T-helper 17 cell (primary cell): ENCODE measurements around the gene ZFYVE26. TPM values are rescaled to one million over a fixed set of nuclear protein-coding genes. Genes with fewer than 3 reads are reported as not detected.

Experiments used
- ATAC-seq: fragments of 150-1000 bp; cut with Tn5 transposase; 2 replicates; pipeline ENCODE4 v1.10.0; 2021; ENCODE audit warnings: mild to moderate bottlenecking, moderate library complexity
- DNase-seq, 3 donors: peaks; one replicate each; pipeline versions ENCODE4 v3.0.0 to v3.0.0-alpha.2; 2020 to 2021
- H3K9me3 ChIP-seq: one replicate; pipeline ENCODE4 v1.7.0; 2013; ENCODE audit warnings: low read length, mild to moderate bottlenecking; ENCODE audit not compliant: control insufficient read depth, poor library complexity, severe bottlenecking
- H3K27ac Mint-ChIP-seq: one replicate; pipeline ENCODE4 v1.8.0; 2022; ENCODE audit warnings: mild to moderate bottlenecking, moderate library complexity, mixed read lengths
- H3K27me3 Mint-ChIP-seq: one replicate; pipeline ENCODE4 v1.8.0; 2022; ENCODE audit warnings: mixed read lengths
- H3K36me3 Mint-ChIP-seq: one replicate; pipeline ENCODE4 v1.8.0; 2022; ENCODE audit warnings: low read depth, mixed read lengths
- H3K4me1 Mint-ChIP-seq: one replicate; pipeline ENCODE4 v1.8.0; 2022; ENCODE audit warnings: mild to moderate bottlenecking, mixed read lengths
- H3K4me3 Mint-ChIP-seq: one replicate; pipeline ENCODE4 v1.8.0; 2022; ENCODE audit warnings: mild to moderate bottlenecking, moderate library complexity, mixed read lengths
- total RNA-seq, 4 donors: library from RNA in 2 of 4; stranded (reverse) in 2 of 4; gene quantifications; one replicate each; pipeline ENCODE4 v1.2.3 and lab custom pipeline; 2022 to 2026

The ZFYVE26 gene
- total RNA-seq, 2 donors from 2014 or later = 25.0 to 29.9 TPM

DNA sequence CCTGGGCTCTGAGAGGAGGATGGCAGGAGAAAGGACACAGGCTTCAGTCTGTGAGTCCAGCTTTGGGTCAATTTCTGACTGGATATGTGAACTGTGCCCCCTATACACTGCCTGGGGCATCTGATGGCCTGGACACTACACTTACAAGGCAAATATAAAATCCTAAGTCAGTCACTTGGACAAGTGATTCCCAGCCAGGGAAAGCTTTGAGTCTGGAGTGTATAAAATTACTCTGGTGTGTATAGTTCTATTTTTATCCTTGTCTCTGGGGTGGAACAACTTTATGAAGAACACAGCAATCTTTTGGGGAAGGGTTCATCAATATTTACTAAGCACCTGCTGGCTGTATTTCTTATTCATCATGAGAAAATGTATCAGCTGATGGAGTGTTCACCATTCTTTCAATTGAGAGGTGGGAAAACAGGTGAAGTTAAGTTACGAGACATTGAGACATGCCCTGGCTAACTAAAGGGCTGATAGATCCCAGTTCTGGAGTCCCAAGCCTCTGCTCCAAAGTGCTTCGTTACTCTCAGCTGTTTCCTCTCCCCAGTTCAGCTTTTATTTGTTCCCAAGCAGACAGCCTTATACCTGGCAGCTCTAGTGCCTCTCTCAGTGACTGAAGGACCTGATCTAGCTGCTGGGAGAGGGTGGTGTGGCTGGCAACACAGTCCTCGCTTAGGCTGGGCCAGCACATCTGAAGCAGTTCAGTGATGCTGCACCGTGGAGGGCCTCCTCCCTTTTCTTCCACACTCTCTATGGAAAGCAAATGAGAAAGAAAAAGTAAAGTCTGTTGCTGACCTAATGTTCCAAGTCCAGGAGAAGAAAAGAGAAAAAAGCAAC is 30.9 kb downstream of the ZFYVE26 start:
- ATAC-seq (no peak), DNase-seq (no peak)
- peaks cover 25% of the 10 kb centered on the region for H3K36me3 Mint-ChIP-seq
- H3K4me1 Mint-ChIP-seq = peaks cover 2% of the 10 kb centered on the region
- no peaks in the 10 kb centered on the region for H3K27me3 Mint-ChIP-seq
- no peak overlapping the region for H3K4me3 Mint-ChIP-seq
- no peak overlapping the region for H3K27ac Mint-ChIP-seq
- no peaks in the 10 kb centered on the region for H3K9me3 ChIP-seq

DNA sequence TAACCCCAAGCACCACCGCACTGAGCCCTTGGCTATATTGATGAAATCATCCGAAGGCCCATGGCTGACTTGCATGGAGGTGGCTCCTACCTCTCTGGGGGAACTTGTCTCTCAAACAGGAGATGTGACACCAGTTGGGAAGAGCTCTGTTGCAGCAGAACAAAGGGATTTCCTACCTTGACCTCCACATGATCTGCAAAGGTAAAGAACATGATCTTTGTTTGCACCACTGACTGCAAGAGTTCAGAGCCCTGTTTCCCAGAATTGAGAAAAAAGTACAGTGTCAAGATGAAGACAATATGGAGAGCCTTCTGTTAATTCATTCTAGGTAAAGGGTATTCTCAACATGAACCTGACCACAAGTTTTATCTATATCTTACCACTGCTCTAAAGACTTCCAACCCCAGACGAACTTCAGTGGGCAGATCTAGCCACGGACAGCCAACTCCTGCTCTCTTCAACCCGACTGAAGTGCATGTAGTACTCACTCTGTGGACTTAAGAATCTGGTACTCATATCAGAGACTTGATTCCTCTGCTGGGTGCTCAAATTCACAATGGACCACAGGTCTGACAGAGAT is 32.1 kb downstream of the ZFYVE26 start:
- ATAC-seq (no peak), DNase-seq (no peak)
- Mint-ChIP-seq H3K27me3 (no peaks in the 10 kb centered on the region), H3K36me3 (peaks cover 21% of the 10 kb centered on the region), H3K4me1 (peaks cover 2% of the 10 kb centered on the region), H3K27ac (no peak overlapping the region), H3K4me3 (no peak overlapping the region)
- H3K9me3 ChIP-seq = no peaks in the 10 kb centered on the region

DNA sequence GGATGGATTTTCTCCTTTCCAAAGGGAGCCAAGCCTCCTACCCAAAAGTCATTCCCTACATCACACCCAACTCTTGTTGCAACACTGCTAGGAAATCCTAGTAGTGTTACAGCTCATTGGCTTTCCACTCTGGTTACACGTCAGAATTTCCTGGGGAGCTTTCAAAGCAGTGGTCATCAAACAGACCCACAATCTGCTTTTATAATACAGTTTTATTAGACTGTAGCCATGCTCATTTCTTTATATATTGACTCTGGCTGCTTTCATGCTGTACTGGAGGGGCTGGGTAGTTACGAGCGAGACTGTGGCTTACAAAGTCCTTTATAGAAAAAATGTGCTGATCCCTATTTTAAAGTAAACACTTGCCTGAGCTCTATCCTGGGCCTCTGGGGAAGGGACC is 34.3 kb downstream of the ZFYVE26 start:
- H3K27me3 Mint-ChIP-seq = no peaks in the 10 kb centered on the region
- ATAC-seq (no peak), DNase-seq (no peak)
- no peak overlapping the region for H3K4me3 Mint-ChIP-seq
- no peaks in the 10 kb centered on the region for H3K9me3 ChIP-seq
- H3K4me1 Mint-ChIP-seq = peaks cover 2% of the 10 kb centered on the region
- peaks cover 24% of the 10 kb centered on the region for H3K36me3 Mint-ChIP-seq
- H3K27ac Mint-ChIP-seq = no peak overlapping the region

DNA sequence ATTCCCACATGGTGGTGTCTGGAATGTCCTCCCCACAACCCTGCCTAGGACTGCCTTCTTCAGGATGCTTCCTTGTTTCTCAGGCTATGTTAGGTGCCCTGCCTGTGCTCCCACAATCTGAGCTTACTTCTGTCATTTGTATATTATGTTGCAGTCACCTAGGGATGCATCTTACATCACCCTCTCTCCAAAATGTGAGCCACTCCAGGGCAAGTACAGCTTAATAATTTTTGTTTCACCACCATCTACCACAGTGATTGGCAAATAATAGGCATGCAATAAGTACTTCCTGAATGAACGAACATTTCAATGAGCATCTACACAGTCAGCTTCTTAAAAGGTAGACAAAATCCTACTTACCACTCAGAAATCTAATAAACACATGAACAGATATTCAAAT is 37.6 kb downstream of the ZFYVE26 start:
- Mint-ChIP-seq H3K4me1 (no peaks in the 10 kb centered on the region), H3K27me3 (no peaks in the 10 kb centered on the region), H3K27ac (peak overlapping the region; percentile 14), H3K4me3 (no peak overlapping the region), H3K36me3 (peaks cover 20% of the 10 kb centered on the region)
- no peak for DNase-seq
- H3K9me3 ChIP-seq = no peaks in the 10 kb centered on the region
- no peak for ATAC-seq

DNA sequence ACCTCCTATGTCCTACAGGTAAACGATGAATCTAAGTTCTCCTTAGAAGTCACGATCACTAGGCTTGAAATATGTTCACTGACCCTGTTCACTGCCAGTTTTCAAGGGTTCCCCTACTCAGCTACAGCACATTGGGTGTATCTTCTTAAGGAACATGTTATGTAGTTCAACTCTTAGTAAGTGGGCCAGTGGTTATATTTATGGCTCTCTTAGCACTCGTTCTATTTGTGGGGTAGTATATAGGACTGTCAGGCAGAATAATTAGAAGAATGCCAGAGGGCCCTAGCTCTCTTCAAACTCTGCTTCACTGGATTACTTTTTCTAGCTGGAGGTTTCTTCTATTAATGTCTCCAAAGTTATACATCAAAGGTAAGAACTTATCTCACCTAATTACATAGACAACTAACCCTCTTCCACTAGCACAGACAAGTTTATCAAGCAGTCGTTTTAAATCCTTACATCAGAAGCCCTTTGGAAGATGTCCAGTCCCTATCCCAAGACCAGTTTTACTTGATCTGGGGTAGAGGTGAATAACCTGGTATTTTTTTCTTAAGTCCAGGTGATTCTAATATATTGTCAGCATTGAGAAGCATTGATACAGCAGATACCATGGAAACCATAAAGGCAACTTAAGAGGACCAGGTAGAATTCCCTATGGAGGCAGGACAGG is 39.6 kb downstream of the ZFYVE26 start:
- H3K4me3 Mint-ChIP-seq = no peak overlapping the region
- H3K27me3 Mint-ChIP-seq = no peaks in the 10 kb centered on the region
- DNase-seq (no peak), ATAC-seq (no peak)
- H3K9me3 ChIP-seq = no peaks in the 10 kb centered on the region
- peaks cover 22% of the 10 kb centered on the region for H3K36me3 Mint-ChIP-seq
- H3K4me1 Mint-ChIP-seq = no peaks in the 10 kb centered on the region
- no peak overlapping the region for H3K27ac Mint-ChIP-seq

DNA sequence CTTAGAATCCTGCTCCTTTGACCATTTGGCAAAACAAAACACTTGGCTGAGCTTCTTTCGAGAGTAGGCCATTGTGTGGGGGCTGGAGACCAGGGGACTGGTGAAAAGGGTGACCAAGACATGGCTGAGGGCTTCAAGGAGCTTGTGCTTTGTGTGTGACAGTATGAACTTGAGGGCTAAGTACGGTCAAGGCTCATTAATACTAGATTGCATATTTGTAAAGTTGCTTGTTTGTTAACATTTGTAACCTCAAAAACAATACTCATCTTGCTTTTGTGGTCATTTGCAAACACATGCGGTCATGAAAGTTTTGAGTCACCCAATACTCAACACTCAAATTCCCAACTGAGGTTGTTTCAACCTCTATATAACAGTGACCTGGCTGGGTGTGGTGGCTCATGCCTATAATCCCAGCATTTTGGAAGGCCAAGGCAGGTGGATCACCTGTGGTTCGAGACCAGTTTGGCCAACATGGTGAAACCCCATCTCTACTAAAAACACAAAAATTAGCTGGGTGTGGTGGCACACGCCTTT is 42.5 kb downstream of the ZFYVE26 start:
- Mint-ChIP-seq H3K4me3 (no peak overlapping the region), H3K27me3 (no peaks in the 10 kb centered on the region), H3K27ac (no peak overlapping the region), H3K36me3 (peaks cover 19% of the 10 kb centered on the region), H3K4me1 (no peaks in the 10 kb centered on the region)
- no peak for ATAC-seq
- no peak for DNase-seq
- no peaks in the 10 kb centered on the region for H3K9me3 ChIP-seq

DNA sequence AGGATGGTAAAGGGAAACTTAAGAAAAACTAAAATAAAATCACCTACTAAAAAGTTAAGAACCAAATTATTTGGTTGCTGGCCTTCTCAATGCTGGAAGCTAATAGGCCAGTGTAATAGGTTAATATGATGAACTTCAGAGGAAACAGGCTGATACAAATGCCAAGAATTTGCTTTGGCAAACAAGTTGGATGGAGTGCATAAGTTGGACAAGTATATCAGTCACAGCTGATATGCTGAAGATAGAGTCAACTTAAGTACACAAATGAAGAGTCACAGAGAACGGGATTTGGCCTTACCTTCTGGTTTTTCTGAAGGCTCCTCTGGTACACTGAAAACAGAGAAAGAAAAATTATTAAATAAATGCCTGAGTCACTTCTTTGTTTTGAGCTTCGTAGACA is 48.2 kb downstream of the ZFYVE26 start:
- Mint-ChIP-seq H3K27me3 (no peaks in the 10 kb centered on the region), H3K27ac (no peak overlapping the region), H3K4me1 (peaks cover 3% of the 10 kb centered on the region), H3K4me3 (no peak overlapping the region), H3K36me3 (peaks cover 21% of the 10 kb centered on the region)
- DNase-seq (no peak), ATAC-seq (no peak)
- no peaks in the 10 kb centered on the region for H3K9me3 ChIP-seq

DNA sequence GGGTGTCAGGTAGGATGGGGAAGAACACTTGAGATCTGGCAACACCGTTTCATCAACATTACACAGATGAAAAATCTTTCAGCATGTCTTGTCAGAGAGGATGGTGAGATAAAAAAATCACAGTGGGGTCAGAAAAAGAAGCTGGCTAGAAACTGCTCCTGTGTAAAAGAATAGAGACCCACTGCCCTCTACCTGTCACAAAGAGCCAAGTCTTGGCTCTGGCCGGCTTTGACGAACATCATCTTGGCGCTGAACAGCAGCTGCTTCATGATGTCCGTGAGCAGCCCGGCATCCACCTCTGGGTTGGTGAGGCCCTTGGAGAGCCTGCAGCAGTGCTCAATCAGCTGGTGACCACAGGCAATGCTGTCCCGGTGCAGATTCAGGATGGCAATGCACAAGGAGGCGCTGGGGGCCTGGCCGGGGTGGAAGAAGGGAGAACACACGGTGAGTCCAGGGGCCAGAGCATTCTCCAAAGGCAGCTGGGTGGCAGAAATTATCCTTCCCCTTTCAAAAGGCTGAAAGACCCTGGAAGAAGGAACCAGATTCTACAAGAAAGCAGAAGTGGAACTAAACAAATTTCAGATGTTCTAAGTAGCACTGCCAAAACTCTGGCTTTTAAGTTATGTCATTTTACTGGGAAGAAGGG is 50.2 kb downstream of the ZFYVE26 start:
- DNase-seq (no peak), ATAC-seq (peak; percentile 27)
- H3K27ac Mint-ChIP-seq = peak overlapping the region; percentile 61
- peaks cover 3% of the 10 kb centered on the region for H3K4me1 Mint-ChIP-seq
- no peaks in the 10 kb centered on the region for H3K9me3 ChIP-seq
- no peak overlapping the region for H3K4me3 Mint-ChIP-seq
- no peaks in the 10 kb centered on the region for H3K27me3 Mint-ChIP-seq
- peaks cover 14% of the 10 kb centered on the region for H3K36me3 Mint-ChIP-seq

DNA sequence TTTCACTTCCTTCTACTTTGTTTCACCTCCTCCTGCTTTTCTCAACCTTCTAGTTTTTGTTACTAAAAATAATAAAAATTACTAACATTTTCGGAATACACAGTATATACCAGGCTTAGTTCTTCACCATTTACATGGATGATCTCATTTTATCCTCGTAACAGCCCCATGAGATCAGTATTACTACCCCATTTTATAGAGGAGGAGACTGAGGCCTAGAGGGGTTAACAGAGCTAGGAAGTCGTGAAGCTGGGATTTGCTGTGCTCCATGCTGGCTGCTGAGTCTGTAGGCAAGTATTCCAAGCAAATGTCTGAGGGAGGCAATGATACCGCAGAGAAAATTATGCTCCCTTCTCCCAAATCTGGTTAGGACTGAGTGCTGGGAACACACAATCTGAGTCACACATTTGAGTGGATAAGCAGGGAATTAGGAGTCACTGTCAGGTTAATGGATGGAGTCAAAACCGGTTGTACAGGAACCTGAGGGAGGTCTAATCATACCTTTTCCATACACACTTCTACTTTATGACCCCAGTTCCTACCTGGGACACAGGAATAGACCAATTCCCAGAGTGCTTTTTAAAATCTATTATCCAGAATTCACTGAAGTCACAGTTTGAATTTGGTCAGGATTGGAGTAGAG is 51.1 kb downstream of the ZFYVE26 start:
- DNase-seq (no peak), ATAC-seq (no peak)
- Mint-ChIP-seq H3K27ac (peak overlapping the region; percentile 61), H3K4me3 (no peak overlapping the region), H3K27me3 (no peaks in the 10 kb centered on the region), H3K4me1 (peaks cover 3% of the 10 kb centered on the region), H3K36me3 (peaks cover 14% of the 10 kb centered on the region)
- no peaks in the 10 kb centered on the region for H3K9me3 ChIP-seq

DNA sequence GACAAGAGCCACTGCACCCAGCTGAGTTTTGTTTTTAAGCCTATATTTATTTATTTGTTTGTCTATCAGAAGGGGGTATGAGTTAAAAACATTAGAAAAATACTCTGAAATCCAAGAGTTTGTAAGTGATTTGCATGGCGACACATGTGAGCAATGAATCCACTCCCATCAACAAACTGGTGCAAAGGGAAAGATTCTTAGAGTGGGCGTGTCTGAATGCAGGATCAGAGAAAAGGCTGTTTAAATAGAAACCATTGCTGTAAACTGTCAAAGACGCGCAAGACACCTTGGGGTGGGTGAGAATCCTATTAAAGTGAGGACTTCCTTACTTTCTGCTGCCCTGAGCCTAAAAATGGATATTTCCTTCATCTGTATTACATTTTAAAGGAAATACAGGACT is 51.9 kb downstream of the ZFYVE26 start:
- DNase-seq = no peak
- no peak for ATAC-seq
- Mint-ChIP-seq H3K27me3 (no peaks in the 10 kb centered on the region), H3K36me3 (peaks cover 14% of the 10 kb centered on the region), H3K4me3 (no peak overlapping the region), H3K27ac (peak overlapping the region; percentile 61), H3K4me1 (peaks cover 3% of the 10 kb centered on the region)
- no peaks in the 10 kb centered on the region for H3K9me3 ChIP-seq

DNA sequence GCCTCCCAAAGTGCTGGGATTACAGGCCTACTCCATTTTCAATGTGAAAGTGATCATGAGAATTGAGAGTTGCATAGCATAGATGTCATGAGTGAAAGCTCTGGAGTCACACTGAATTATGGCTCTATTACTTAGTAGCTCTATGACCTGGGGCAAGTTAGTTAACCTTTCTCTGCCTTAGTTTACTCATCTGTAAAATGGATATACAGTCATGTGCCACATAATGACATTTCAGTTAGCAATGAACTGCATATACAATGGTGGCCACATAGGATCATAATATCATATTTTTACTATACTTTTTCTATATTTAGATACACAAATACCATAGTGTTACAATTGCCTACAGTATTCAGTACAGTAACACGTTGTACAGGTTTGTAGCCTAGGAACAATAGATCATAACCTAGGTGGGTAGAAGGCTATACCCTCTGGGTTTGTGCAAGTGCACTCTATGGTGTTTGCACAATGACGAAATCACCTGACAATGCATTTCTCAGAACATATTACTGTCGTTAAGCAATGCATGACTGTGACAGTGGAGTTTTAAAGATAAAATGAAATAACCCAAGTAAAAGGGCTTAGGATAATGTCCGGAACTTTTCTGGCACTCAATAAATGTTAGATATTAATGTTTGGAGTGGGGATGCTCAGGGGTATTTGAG is 53.1 kb downstream of the ZFYVE26 start:
- Mint-ChIP-seq H3K27me3 (no peaks in the 10 kb centered on the region), H3K4me1 (peaks cover 3% of the 10 kb centered on the region), H3K36me3 (peaks cover 14% of the 10 kb centered on the region), H3K4me3 (no peak overlapping the region), H3K27ac (no peak overlapping the region)
- no peaks in the 10 kb centered on the region for H3K9me3 ChIP-seq
- ATAC-seq = no peak
- no peak for DNase-seq

DNA sequence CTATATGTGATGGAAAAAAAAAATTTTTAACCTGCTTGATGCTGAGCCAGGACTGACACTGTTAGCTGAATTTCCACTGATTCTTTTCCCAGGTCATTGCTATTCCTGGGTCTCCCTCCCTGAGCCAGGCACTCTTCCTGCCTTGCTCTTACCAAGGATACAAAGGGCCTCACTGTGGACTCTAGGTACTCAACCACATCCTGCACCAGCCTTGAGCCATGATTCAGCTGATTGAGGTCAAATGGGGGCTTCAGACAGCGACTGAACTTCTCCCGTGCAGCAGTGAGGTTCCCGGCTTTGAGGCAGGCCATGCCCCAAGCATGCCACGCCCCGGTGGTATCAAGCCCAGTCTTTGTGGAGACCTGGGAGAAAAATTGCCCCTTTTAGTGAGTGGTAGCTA is 54.3 kb downstream of the ZFYVE26 start:
- ATAC-seq = no peak
- peaks cover 2% of the 10 kb centered on the region for H3K4me1 Mint-ChIP-seq
- no peak for DNase-seq
- peaks cover 9% of the 10 kb centered on the region for H3K36me3 Mint-ChIP-seq
- H3K9me3 ChIP-seq = no peaks in the 10 kb centered on the region
- no peaks in the 10 kb centered on the region for H3K27me3 Mint-ChIP-seq
- no peak overlapping the region for H3K4me3 Mint-ChIP-seq
- no peak overlapping the region for H3K27ac Mint-ChIP-seq
